Glutamatergic neuron (in vitro differentiated cells): Measurements from ENCODE around the gene SFT2D2. TPM values are rescaled to one million over a fixed set of nuclear protein-coding genes. Genes with fewer than 3 reads are reported as not detected.
A peak's percentile ranks its signal among the peaks of the same experiment; 100 is the strongest.

ENCODE experiments used
- DNase-seq: peaks from one replicate; pipeline ENCODE4 v3.0.0; 2022
- H3K27ac Mint-ChIP-seq: one replicate; pipeline ENCODE4 v1.8.0; 2020; ENCODE audit warnings: mild to moderate bottlenecking, mixed read lengths, inconsistent platforms; ENCODE audit not compliant: unreplicated experiment
- H3K27me3 Mint-ChIP-seq: one replicate; pipeline ENCODE4 v1.8.0; 2020; ENCODE audit warnings: mild to moderate bottlenecking, moderate library complexity, mixed read lengths, inconsistent platforms; ENCODE audit not compliant: unreplicated experiment
- H3K36me3 Mint-ChIP-seq: one replicate; pipeline ENCODE4 v1.8.0; 2020; ENCODE audit warnings: mild to moderate bottlenecking, mixed read lengths, inconsistent platforms; ENCODE audit not compliant: unreplicated experiment
- H3K4me1 Mint-ChIP-seq: one replicate; pipeline ENCODE4 v1.8.0; 2020; ENCODE audit warnings: mild to moderate bottlenecking, low read depth, mixed read lengths, inconsistent platforms; ENCODE audit not compliant: unreplicated experiment
- H3K4me3 Mint-ChIP-seq: one replicate; pipeline ENCODE4 v1.8.0; 2020; ENCODE audit warnings: mild to moderate bottlenecking, mixed read lengths, inconsistent platforms; ENCODE audit not compliant: unreplicated experiment
- H3K9me3 Mint-ChIP-seq: one replicate; pipeline ENCODE4 v1.8.0; 2020; ENCODE audit warnings: mild to moderate bottlenecking, moderate library complexity, mixed read lengths, inconsistent platforms; ENCODE audit not compliant: unreplicated experiment
- CTCF ChIP-seq: fragments of 200-600 bp; sonication (generic); IDR thresholded peaks from one replicate; pipeline ENCODE4 v1.5.0; 2021; ENCODE audit not compliant: partially characterized antibody, unreplicated experiment
- total RNA-seq: library from RNA; stranded (reverse); fragmentation: NEBNext Ultra II Directional; extraction: Animal tissue kit (Norgen Biotek cat#: 25700); gene quantifications from one replicate; pipeline ENCODE4 v1.2.1, GENCODE V29; 2021; ENCODE audit not compliant: unreplicated experiment

The SFT2D2 gene
- total RNA-seq, 1 donor from 2014 or later = 32.9 TPM

- no peak for TF ChIP-seq CTCF
- no peak overlapping the region for H3K27ac Mint-ChIP-seq
- peaks cover 5% of the 10 kb centered on the region for H3K36me3 Mint-ChIP-seq
- no peak for DNase-seq
- H3K27me3 Mint-ChIP-seq = peaks cover 2% of the 10 kb centered on the region
- no peak overlapping the region for H3K4me3 Mint-ChIP-seq
- no peaks in the 10 kb centered on the region for H3K9me3 Mint-ChIP-seq
- H3K4me1 Mint-ChIP-seq = peaks cover 2% of the 10 kb centered on the region
These were observed 65.5 kb downstream of the SFT2D2 start for GRCh38 chr1:168291222-168291837.

DNA sequence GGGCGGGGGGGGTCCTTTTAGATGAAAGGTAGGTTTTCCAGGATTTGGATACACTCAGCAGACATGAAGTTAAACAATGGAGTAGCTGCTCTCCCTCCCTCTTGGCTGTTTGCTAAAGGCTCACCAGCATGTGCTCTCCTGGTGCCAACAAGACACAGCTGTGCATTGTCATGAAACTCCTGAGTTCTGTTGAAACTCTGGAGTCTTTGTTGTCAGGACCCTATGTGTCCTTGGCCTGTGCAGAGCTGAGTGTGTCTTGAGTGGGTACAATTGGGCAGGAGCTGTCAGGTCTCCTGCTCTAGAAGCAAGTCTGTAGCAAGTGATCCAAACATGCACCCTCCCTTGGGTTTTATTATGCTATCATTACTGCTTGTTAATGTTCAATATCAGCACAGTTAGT, 67.6 kb downstream of the SFT2D2 start:
- H3K4me3 Mint-ChIP-seq = no peak overlapping the region
- H3K9me3 Mint-ChIP-seq = no peaks in the 10 kb centered on the region
- DNase-seq = no peak
- peaks cover 2% of the 10 kb centered on the region for H3K4me1 Mint-ChIP-seq
- H3K36me3 Mint-ChIP-seq = no peaks in the 10 kb centered on the region
- TF ChIP-seq CTCF = no peak
- H3K27me3 Mint-ChIP-seq = peaks cover 3% of the 10 kb centered on the region
- no peak overlapping the region for H3K27ac Mint-ChIP-seq

- Mint-ChIP-seq H3K27me3 (peaks cover 1% of the 10 kb centered on the region), H3K36me3 (no peaks in the 10 kb centered on the region), H3K9me3 (no peaks in the 10 kb centered on the region), H3K4me3 (no peak overlapping the region), H3K27ac (peak overlapping the region; percentile 55), H3K4me1 (peaks cover 2% of the 10 kb centered on the region)
- DNase-seq = no peak
- no peak for TF ChIP-seq CTCF
These were observed 69.8 kb downstream of the SFT2D2 start for GRCh38 chr1:168295411-168296114.

GRCh38 chr1:168297019-168297730, 71.4 kb downstream of the SFT2D2 start:
- H3K36me3 Mint-ChIP-seq = no peaks in the 10 kb centered on the region
- no peak for DNase-seq
- peaks cover 1% of the 10 kb centered on the region for H3K27me3 Mint-ChIP-seq
- no peaks in the 10 kb centered on the region for H3K9me3 Mint-ChIP-seq
- no peak overlapping the region for H3K4me3 Mint-ChIP-seq
- no peak for TF ChIP-seq CTCF
- H3K27ac Mint-ChIP-seq = no peak overlapping the region
- H3K4me1 Mint-ChIP-seq = peaks cover 2% of the 10 kb centered on the region

GRCh38 chr1:168298446-168298845, 72.6 kb downstream of the SFT2D2 start:
- no peaks in the 10 kb centered on the region for H3K36me3 Mint-ChIP-seq
- no peaks in the 10 kb centered on the region for H3K9me3 Mint-ChIP-seq
- TF ChIP-seq CTCF = no peak
- peaks cover 1% of the 10 kb centered on the region for H3K27me3 Mint-ChIP-seq
- H3K4me1 Mint-ChIP-seq = no peaks in the 10 kb centered on the region
- no peak for DNase-seq
- no peak overlapping the region for H3K4me3 Mint-ChIP-seq
- no peak overlapping the region for H3K27ac Mint-ChIP-seq
